Cardiac fibroblast (primary cell): ENCODE results near the gene TMTC3.
A peak's percentile ranks its signal among the peaks of the same experiment; 100 is the strongest.

ENCODE experiments used
- DNase-seq, 2 donors: peaks; one replicate each; pipeline versions ENCODE4 v3.0.0 to v3.0.0-alpha.2; 2010; ENCODE audit warnings: low read depth in 2 of 2
- H3K4me3 ChIP-seq, 2 donors: replicated peaks in 1 of 2; 1 replicate in 1 of 2; 2 replicates in 1 of 2; pipeline ENCODE4 v1.5.1; 2011; ENCODE audit warnings: low read depth in 2 of 2, low read length in 2 of 2, mild to moderate bottlenecking in 2 of 2, moderate library complexity in 1 of 2
- TF ChIP-seq, protein P1 (sequence below): IDR thresholded peaks from one replicate; pipeline ENCODE4 v1.5.1; 2011; ENCODE audit warnings: low read depth, mild to moderate bottlenecking, low read length, inconsistent platforms

The TMTC3 gene

DNA sequence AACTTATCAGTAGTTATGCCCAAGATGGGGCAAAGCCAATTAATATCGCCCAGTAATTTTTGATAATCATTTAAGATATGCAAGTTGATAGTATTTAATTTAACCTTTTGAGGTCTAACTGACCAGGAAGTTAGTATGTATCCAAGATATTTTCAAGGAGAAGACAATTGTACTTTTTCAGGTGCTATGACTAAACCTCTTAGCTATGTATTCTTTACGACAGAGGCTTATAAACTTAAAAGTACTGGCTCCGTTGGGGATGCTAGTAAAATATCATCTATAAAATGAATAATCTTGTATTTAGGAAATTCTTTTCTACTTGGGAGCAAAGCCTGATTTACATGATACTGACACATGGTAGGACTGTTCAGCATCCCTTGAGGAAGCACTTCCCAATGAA, 40.3 kb downstream of the TMTC3 start:
- TF ChIP-seq, protein P1, sequence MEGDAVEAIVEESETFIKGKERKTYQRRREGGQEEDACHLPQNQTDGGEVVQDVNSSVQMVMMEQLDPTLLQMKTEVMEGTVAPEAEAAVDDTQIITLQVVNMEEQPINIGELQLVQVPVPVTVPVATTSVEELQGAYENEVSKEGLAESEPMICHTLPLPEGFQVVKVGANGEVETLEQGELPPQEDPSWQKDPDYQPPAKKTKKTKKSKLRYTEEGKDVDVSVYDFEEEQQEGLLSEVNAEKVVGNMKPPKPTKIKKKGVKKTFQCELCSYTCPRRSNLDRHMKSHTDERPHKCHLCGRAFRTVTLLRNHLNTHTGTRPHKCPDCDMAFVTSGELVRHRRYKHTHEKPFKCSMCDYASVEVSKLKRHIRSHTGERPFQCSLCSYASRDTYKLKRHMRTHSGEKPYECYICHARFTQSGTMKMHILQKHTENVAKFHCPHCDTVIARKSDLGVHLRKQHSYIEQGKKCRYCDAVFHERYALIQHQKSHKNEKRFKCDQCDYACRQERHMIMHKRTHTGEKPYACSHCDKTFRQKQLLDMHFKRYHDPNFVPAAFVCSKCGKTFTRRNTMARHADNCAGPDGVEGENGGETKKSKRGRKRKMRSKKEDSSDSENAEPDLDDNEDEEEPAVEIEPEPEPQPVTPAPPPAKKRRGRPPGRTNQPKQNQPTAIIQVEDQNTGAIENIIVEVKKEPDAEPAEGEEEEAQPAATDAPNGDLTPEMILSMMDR, result no peak
- no peak for DNase-seq
- no peak overlapping the region for H3K4me3 ChIP-seq

DNA sequence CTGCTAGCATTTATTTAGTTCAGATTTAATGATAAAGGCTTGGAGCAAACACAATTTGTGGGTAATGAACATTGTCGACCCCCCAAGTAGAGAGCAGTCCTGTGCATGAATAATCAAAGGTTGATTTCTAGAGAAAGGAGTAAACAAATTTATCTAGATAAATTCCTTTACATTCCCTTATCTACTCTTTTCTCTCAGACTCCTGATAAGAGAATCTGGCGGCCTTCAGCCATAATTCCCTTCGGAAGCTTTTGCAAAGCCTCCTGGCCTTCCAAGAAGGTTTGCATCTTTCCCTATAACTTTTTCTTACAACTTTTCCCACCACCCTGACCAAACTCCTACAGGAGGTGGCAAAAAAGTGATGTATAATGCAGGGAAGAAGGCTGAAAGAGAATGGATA, 42.1 kb downstream of the TMTC3 start:
- TF ChIP-seq, protein P1, result no peak
- no peak overlapping the region for H3K4me3 ChIP-seq
- DNase-seq, result no peak

DNA sequence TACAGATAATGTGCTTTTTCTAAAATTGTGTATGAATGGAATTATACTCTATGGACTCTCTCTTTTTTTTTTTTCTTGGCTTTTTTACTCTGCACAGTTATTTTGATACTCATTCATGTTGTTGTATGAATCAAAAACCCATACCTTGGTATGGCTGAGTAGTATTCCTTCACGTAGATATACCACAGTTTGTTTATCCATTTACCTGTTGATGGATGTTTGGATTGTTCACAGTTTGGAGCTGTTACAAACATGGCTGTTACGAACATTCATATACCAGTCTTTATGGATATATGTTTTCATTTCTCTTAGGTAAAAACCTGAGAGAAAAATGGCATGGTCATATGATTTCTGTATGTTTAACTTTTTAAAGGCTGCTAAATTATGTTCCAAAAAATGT, 43.2 kb downstream of the TMTC3 start:
- no peak for DNase-seq
- TF ChIP-seq, protein P1, result no peak
- no peak overlapping the region for H3K4me3 ChIP-seq

DNA sequence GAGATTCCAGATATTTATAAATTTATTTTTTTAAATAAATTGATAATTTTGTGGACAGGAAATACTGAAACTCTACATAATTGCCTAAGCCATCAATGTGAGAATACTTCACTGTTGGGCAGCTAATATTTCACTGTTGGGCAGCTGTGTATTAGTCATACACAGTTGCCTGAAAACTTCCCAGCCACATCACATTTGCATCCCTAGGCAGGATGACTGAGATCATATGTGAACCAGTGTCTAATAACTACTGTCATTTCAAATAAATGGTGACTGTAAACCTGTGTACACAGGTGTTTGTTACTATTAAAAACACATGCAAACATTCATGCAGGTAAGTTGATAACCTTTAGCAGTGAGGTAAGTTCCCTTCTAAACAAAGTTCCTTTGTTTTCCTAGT, 43.9 kb downstream of the TMTC3 start:
- H3K4me3 ChIP-seq, result no peak overlapping the region
- peak; percentile 46 to 85 for DNase-seq

DNA sequence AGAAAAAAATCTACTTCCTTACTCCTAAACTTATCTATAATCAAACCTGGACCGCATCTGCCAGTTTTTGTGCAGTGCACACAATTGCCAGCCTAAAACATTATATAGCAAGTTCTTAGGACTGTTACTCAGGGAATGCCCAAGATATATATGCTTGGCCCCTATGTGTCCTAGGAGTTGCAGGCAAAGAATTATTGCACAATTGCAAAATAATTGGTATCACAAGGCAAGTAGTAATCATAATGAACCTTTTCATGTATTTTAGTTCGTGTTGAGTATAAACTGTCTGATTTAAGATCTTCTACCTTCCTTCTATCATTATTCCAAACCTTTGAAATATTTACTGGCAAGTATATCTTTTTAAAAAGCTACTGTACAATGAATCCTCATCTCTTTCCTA, 45.5 kb downstream of the TMTC3 start:
- no peak for DNase-seq
- TF ChIP-seq, protein P1, result no peak
- H3K4me3 ChIP-seq, result no peak overlapping the region

More for the DNA sequence above, 43.9 kb downstream of the TMTC3 start:
- TF ChIP-seq, protein P1, result no peak

DNA sequence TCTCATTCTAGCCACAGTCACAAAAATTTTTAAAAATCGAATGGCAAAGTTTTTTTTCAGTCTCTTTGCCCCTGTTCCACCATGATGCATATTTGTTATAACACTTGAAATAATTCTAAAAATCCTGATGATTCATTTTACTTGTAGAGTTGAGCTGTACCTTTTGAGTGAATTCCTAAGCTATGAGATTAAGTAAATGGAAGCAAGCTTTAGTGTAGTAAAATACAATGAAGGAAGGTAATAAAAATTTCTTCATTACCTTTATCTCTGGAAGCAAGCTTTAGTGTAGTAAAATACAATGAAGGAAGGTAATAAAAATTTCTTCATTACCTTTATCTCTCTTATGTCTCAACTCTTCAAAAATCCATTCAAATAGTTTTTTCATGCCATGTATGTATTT, 46.1 kb downstream of the TMTC3 start:
- DNase-seq, result peak in 1 of 2 donors; percentile 59
- TF ChIP-seq, protein P1, result no peak
- H3K4me3 ChIP-seq, result no peak overlapping the region

DNA sequence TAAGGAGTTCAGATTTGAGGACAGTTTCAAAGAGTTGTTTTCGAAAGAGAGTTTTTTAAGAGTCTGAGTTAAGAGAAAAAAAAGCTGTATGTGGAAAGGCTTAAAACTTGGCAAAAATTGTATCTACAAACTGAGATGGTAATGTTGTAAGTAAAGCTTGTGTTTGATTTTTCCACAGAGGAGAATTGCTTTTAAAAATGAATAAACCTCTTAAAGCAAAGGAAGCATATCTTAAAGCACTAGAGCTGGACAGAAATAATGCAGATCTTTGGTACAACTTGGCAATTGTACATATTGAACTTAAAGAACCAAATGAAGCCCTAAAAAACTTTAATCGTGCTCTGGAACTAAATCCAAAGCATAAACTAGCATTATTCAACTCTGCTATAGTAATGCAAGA, 50.3 kb downstream of the TMTC3 start:
- no peak overlapping the region for H3K4me3 ChIP-seq
- TF ChIP-seq, protein P1, result no peak
- no peak for DNase-seq
